GM18505 (cell line): ENCODE data around the gene ABCA7.
A peak's percentile ranks its signal among the peaks of the same experiment; 100 is the strongest.
"Not testable (repeated sequence)": the region's sequence is repeated elsewhere in the genome, so short reads cannot be mapped to it uniquely, and the experiment has no call there.

ENCODE experiments used
- ATAC-seq: cut with Tn5 transposase; IDR thresholded peaks from one replicate; pipeline ENCODE4 v1.9.1; 2021; ENCODE audit not compliant: unreplicated experiment
- POLR2A ChIP-seq: IDR thresholded peaks from 4 replicates; pipeline ENCODE4 v1.6.1; 2011; ENCODE audit warnings: borderline replicate concordance; ENCODE audit not compliant: insufficient read depth, insufficient read length; ENCODE audit errors: extremely low read depth

Gene ABCA7

GRCh38 chr19:1017115-1017905, 22.6 kb upstream of the ABCA7 start:
- ATAC-seq = no peak

GRCh38 chr19:1017906-1018305, 22.0 kb upstream of the ABCA7 start:
- TF ChIP-seq POLR2A = no peak
- ATAC-seq = no peak

More at GRCh38 chr19:1017115-1017905, 22.6 kb upstream of the ABCA7 start:
- TF ChIP-seq POLR2A = no peak

- no peak for TF ChIP-seq POLR2A
- no peak for ATAC-seq
Observed at GRCh38 chr19:1018393-1018792, 21.5 kb upstream of the ABCA7 start.

- TF ChIP-seq POLR2A = no peak
- no peak for ATAC-seq
Observed at GRCh38 chr19:1018932-1019615, 20.8 kb upstream of the ABCA7 start.

- no peak for ATAC-seq
- TF ChIP-seq POLR2A = no peak
Observed at GRCh38 chr19:1019616-1019961, 20.3 kb upstream of the ABCA7 start.

- no peak for TF ChIP-seq POLR2A
- ATAC-seq = no peak
Observed at GRCh38 chr19:1019980-1020867, 19.7 kb upstream of the ABCA7 start.

GRCh38 chr19:1020868-1021425, 19.0 kb upstream of the ABCA7 start, which contains the start of gene TMEM259:
Gene TMEM259, minus strand, starts transcription at chr19:1021123. Its CDS starts 127 bp downstream, at chr19:1020996.
- peak; percentile 69 for TF ChIP-seq POLR2A
- ATAC-seq = peak; percentile 76

GRCh38 chr19:1023883-1024188, 16.1 kb upstream of the ABCA7 start:
- ATAC-seq = not testable (repeated sequence)

GRCh38 chr19:1025080-1025479, 14.8 kb upstream of the ABCA7 start:
- not testable (repeated sequence) for ATAC-seq

- TF ChIP-seq POLR2A = peak; percentile 77
- ATAC-seq = peak; percentile 64
Observed at GRCh38 chr19:1025960-1026782, 13.7 kb upstream of the ABCA7 start, which contains the start of gene CNN2. Gene CNN2, plus strand, starts transcription at chr19:1026608. Its CDS starts 54 bp downstream, at chr19:1026662.

- ATAC-seq = peak; percentile 34
- TF ChIP-seq POLR2A = no peak
Observed at GRCh38 chr19:1026783-1027649, 12.9 kb upstream of the ABCA7 start.

GRCh38 chr19:1027650-1028061, 12.3 kb upstream of the ABCA7 start:
- ATAC-seq = no peak

More at GRCh38 chr19:1027650-1028061, 12.3 kb upstream of the ABCA7 start:
- TF ChIP-seq POLR2A = no peak
